WTC11 (cell line): Measurements from ENCODE around the gene LMO1. TPM values are rescaled to one million over a fixed set of nuclear protein-coding genes. Genes with fewer than 3 reads are reported as not detected.

Experiments used
- ATAC-seq: fragments of 200-7000 bp; cut with Tn5 transposase; 2 replicates; pipeline ENCODE4 v1.10.0; 2021; ENCODE audit warnings: mild to moderate bottlenecking, moderate library complexity
- CTCF ChIA-PET: fragments of 300-600 bp; sonication (Branson Sonifier 250); formaldehyde crosslinking; loops from one replicate; lab custom pipeline; 2021; ENCODE audit warnings: antibody characterized with exemption; lab: Charles Lee
- POLR2A ChIA-PET: fragments of 350-600 bp; sonication (Branson Sonifier 250); formaldehyde crosslinking; loops from one replicate; lab custom pipeline; 2021; ENCODE audit warnings: antibody characterized with exemption; lab: Charles Lee
- DNase-seq: peaks from one replicate; pipeline ENCODE4 v3.0.0; 2021; ENCODE audit warnings: low spot score
- H3K27ac Mint-ChIP-seq: 2 replicates; pipeline ENCODE4 v1.8.0; 2021; ENCODE audit warnings: mixed read lengths
- H3K27me3 Mint-ChIP-seq: 2 replicates; pipeline ENCODE4 v1.8.0; 2021; ENCODE audit warnings: low read depth, mild to moderate bottlenecking, moderate library complexity, mixed read lengths
- H3K36me3 Mint-ChIP-seq: 2 replicates; pipeline ENCODE4 v1.8.0; 2021; ENCODE audit warnings: mixed read lengths
- H3K4me1 Mint-ChIP-seq: 2 replicates; pipeline ENCODE4 v1.8.0; 2022; ENCODE audit warnings: mixed read lengths
- H3K4me3 Mint-ChIP-seq: 2 replicates; pipeline ENCODE4 v1.8.0; 2021; ENCODE audit warnings: mild to moderate bottlenecking, moderate library complexity, mixed read lengths
- H3K9me3 Mint-ChIP-seq: 2 replicates; pipeline ENCODE4 v1.8.0; 2021; ENCODE audit warnings: mixed read lengths
- CBFB ChIP-seq: sonication (generic); formaldehyde crosslinking; IDR thresholded peaks from 2 replicates; pipeline ENCODE4 v1.8.1; 2022; ENCODE audit warnings: mild to moderate bottlenecking, low read depth, missing genetic modification reagents
- E2F5 ChIP-seq: sonication (generic); formaldehyde crosslinking; IDR thresholded peaks from 2 replicates; pipeline ENCODE4 v1.8.1; 2022; ENCODE audit warnings: mild to moderate bottlenecking, moderate library complexity, missing genetic modification reagents
- ERG ChIP-seq: fragments of 250-450 bp; sonication (Bioruptor Pico); IDR thresholded peaks from 2 replicates; pipeline ENCODE4 v1.8.0; 2021; ENCODE audit warnings: mild to moderate bottlenecking
- ETV6 ChIP-seq: sonication (generic); formaldehyde crosslinking; IDR thresholded peaks from 2 replicates; pipeline ENCODE4 v1.8.1; 2022; ENCODE audit warnings: mild to moderate bottlenecking, missing genetic modification reagents
- FOXP1 ChIP-seq: sonication (generic); formaldehyde crosslinking; IDR thresholded peaks from 2 replicates; pipeline ENCODE4 v1.8.0; 2022; ENCODE audit warnings: missing genetic modification reagents, mild to moderate bottlenecking, moderate library complexity, borderline replicate concordance
- JAZF1 ChIP-seq: fragments of 250-450 bp; sonication (Bioruptor Pico); IDR thresholded peaks from 2 replicates; pipeline ENCODE4 v1.9.0; 2021; ENCODE audit warnings: moderate library complexity, mild to moderate bottlenecking, inconsistent platforms
- KAT7 ChIP-seq: sonication (generic); formaldehyde crosslinking; IDR thresholded peaks from 2 replicates; pipeline ENCODE4 v1.8.1; 2023; ENCODE audit warnings: missing genetic modification reagents, mild to moderate bottlenecking, borderline replicate concordance
- MXD4 ChIP-seq: fragments of 250-450 bp; sonication (Bioruptor Pico); IDR thresholded peaks from 2 replicates; pipeline ENCODE4 v1.8.0; 2021; ENCODE audit warnings: mild to moderate bottlenecking, moderate library complexity, borderline replicate concordance
- MYBL2 ChIP-seq: sonication (generic); formaldehyde crosslinking; IDR thresholded peaks from 2 replicates; pipeline ENCODE4 v1.8.1; 2023; ENCODE audit warnings: mild to moderate bottlenecking, moderate library complexity, missing genetic modification reagents
- NFATC4 ChIP-seq: fragments of 250-450 bp; sonication (Bioruptor Pico); IDR thresholded peaks from 2 replicates; pipeline ENCODE4 v1.9.0; 2021; ENCODE audit warnings: mild to moderate bottlenecking
- NFE2L1 ChIP-seq: sonication (generic); formaldehyde crosslinking; IDR thresholded peaks from 2 replicates; pipeline ENCODE4 v1.8.1; 2023; ENCODE audit warnings: missing genetic modification reagents
- NR1H2 ChIP-seq: sonication (generic); formaldehyde crosslinking; IDR thresholded peaks from 2 replicates; pipeline ENCODE4 v1.9.0; 2021; ENCODE audit warnings: mild to moderate bottlenecking, moderate library complexity, missing genetic modification reagents
- NR3C1 ChIP-seq: sonication (generic); formaldehyde crosslinking; conservative IDR thresholded peaks from 2 replicates; pipeline ENCODE4 v1.8.1; 2023; ENCODE audit warnings: low read depth, mild to moderate bottlenecking, missing genetic modification reagents
- PRRX2 ChIP-seq: fragments of 250-450 bp; sonication (Bioruptor Pico); IDR thresholded peaks from 2 replicates; pipeline ENCODE4 v1.8.0; 2021; ENCODE audit warnings: mild to moderate bottlenecking
- SOX15 ChIP-seq: fragments of 250-450 bp; sonication (Bioruptor Pico); IDR thresholded peaks from 2 replicates; pipeline ENCODE4 v1.9.0; 2021; ENCODE audit warnings: mild to moderate bottlenecking
- SP1 ChIP-seq: sonication (generic); formaldehyde crosslinking; conservative IDR thresholded peaks from 2 replicates; pipeline ENCODE4 v1.8.1; 2022; ENCODE audit warnings: missing genetic modification reagents
- TCF7 ChIP-seq: sonication (generic); formaldehyde crosslinking; IDR thresholded peaks from 2 replicates; pipeline ENCODE4 v1.8.0; 2022; ENCODE audit warnings: mild to moderate bottlenecking, low read depth, missing genetic modification reagents, moderate library complexity
- ZMAT4 ChIP-seq: fragments of 250-450 bp; sonication (Bioruptor Pico); IDR thresholded peaks from 2 replicates; pipeline ENCODE4 v1.9.0; 2021; ENCODE audit warnings: mild to moderate bottlenecking
- ZNF138 ChIP-seq: sonication (generic); formaldehyde crosslinking; conservative IDR thresholded peaks from 2 replicates; pipeline ENCODE4 v1.8.1; 2022; ENCODE audit warnings: mild to moderate bottlenecking, moderate library complexity, missing genetic modification reagents
- ZNF232 ChIP-seq: sonication (generic); formaldehyde crosslinking; IDR thresholded peaks from 2 replicates; pipeline ENCODE4 v1.8.0; 2022; ENCODE audit warnings: mild to moderate bottlenecking, missing genetic modification reagents
- ZNF263 ChIP-seq: sonication (generic); formaldehyde crosslinking; IDR thresholded peaks from 2 replicates; pipeline ENCODE4 v1.8.1; 2022; ENCODE audit warnings: low read depth, mild to moderate bottlenecking, moderate library complexity, missing genetic modification reagents
- ZNF416 ChIP-seq: fragments of 250-450 bp; sonication (Bioruptor Pico); IDR thresholded peaks from 2 replicates; pipeline ENCODE4 v1.9.0; 2021; ENCODE audit warnings: mild to moderate bottlenecking, inconsistent platforms
- ZNF423 ChIP-seq: fragments of 250-450 bp; sonication (Bioruptor Pico); IDR thresholded peaks from 2 replicates; pipeline ENCODE4 v2.1.2; 2022; ENCODE audit warnings: mild to moderate bottlenecking, moderate library complexity
- total RNA-seq: library from RNA; stranded (reverse); gene quantifications from 3 replicates; pipeline ENCODE4 v1.2.3, GENCODE V29; 2021
- TF ChIP-seq, protein P1 (sequence below): fragments of 250-450 bp; sonication (Bioruptor Pico); IDR thresholded peaks from 2 replicates; pipeline ENCODE4 v1.9.0; 2021; ENCODE audit warnings: mild to moderate bottlenecking
- TF ChIP-seq, protein P2 (sequence below): fragments of 250-450 bp; sonication (Bioruptor Pico); IDR thresholded peaks from 2 replicates; pipeline ENCODE4 v1.9.0; 2021; ENCODE audit warnings: moderate library complexity, mild to moderate bottlenecking, inconsistent platforms, borderline replicate concordance

The LMO1 gene
- total RNA-seq, 1 experiment from 2014 or later, result 0.44 TPM

- TF ChIP-seq FOXP1 (CRISPR knock-in tag) (no peak), NR1H2 (CRISPR knock-in tag) (no peak)
These were observed 39.0 kb downstream of the LMO1 start (continued) for GRCh38 chr11:8224711-8225110.

DNA sequence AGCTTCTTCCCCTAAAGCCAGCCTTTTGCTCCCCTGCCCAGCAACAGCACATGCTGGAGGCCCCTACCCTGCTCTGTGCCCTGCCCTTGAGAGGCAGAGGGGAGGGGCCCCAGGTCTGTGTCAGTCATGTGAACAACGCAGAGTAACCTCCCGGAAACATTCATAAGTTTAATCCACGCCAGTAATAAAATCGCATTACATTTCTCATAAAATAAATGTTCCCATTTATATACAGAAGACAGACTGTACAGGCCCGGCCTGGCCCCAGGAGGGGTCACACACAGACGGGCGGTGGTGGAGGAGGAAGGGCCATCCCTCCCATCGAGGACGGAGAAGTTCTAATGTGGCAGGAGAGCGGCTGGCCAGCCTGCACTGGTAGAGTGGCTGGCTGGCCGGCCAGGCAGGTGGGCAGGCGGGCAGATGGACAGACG is 39.5 kb downstream of the LMO1 start:
- H3K27me3 Mint-ChIP-seq, result peaks cover 3% of the 10 kb centered on the region; the same call in 1 of the 2 replicates
- H3K4me1 Mint-ChIP-seq, result peaks cover 16% of the 10 kb centered on the region
- POLR2A ChIA-PET, result interaction anchor here (0.6 kb wide), 1 partner anchor 96 kb away, joined by 3 read pairs; no protein-coding TSS in a partner anchor

DNA sequence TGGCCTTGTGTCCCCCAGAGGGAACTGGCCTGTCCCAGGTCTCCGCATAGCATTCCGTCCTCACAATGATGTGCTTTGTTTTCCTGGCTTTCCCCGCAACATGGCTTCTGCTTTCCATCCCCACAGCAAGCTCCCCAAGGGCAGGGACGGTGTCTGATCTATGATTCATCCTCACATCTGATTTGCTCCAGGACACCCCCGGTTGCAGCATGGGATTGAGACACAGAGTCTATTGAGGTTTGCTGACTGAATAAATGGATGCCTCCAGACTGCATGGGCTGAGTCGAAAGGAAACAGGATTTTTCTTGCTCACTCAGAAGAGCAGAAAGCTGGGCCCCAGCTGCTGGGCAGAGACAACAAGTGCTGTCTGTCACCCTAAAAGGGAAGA is 40.2 kb downstream of the LMO1 start:
- H3K4me1 Mint-ChIP-seq, result peaks cover 19% of the 10 kb centered on the region
- H3K4me3 Mint-ChIP-seq, result no peak overlapping the region
- ATAC-seq (no peak), DNase-seq (no peak)
- no peaks in the 10 kb centered on the region for H3K9me3 Mint-ChIP-seq
- H3K36me3 Mint-ChIP-seq, result no peaks in the 10 kb centered on the region
- CTCF ChIA-PET, result interaction anchor here (1.4 to 6.5 kb wide), 3 partner anchors 21 to 343 kb away, joined by 3 to 60 read pairs (median 3); partner anchors contain the start of gene LMO1
- H3K27me3 Mint-ChIP-seq, result peaks cover under 1% of the 10 kb centered on the region; the same call in 1 of the 2 replicates
- H3K27ac Mint-ChIP-seq, result no peak overlapping the region
- POLR2A ChIA-PET, result interaction anchor here (0.6 kb wide), 1 partner anchor 95 kb away, joined by 3 read pairs; no protein-coding TSS in a partner anchor
- TF ChIP-seq ZNF423 (CRISPR knock-in tag) (no peak), ZMAT4 (CRISPR knock-in tag) (no peak), ZNF232 (CRISPR knock-in tag) (no peak), PRRX2 (CRISPR knock-in tag) (no peak), NFE2L1 (CRISPR knock-in tag) (no peak), SP1 (CRISPR knock-in tag) (no peak), E2F5 (CRISPR knock-in tag) (no peak), ERG (CRISPR knock-in tag) (no peak), NFATC4 (no peak), ETV6 (CRISPR knock-in tag) (no peak), CBFB (CRISPR knock-in tag) (no peak), NR3C1 (CRISPR knock-in tag) (no peak)
- TF ChIP-seq, protein P1, sequence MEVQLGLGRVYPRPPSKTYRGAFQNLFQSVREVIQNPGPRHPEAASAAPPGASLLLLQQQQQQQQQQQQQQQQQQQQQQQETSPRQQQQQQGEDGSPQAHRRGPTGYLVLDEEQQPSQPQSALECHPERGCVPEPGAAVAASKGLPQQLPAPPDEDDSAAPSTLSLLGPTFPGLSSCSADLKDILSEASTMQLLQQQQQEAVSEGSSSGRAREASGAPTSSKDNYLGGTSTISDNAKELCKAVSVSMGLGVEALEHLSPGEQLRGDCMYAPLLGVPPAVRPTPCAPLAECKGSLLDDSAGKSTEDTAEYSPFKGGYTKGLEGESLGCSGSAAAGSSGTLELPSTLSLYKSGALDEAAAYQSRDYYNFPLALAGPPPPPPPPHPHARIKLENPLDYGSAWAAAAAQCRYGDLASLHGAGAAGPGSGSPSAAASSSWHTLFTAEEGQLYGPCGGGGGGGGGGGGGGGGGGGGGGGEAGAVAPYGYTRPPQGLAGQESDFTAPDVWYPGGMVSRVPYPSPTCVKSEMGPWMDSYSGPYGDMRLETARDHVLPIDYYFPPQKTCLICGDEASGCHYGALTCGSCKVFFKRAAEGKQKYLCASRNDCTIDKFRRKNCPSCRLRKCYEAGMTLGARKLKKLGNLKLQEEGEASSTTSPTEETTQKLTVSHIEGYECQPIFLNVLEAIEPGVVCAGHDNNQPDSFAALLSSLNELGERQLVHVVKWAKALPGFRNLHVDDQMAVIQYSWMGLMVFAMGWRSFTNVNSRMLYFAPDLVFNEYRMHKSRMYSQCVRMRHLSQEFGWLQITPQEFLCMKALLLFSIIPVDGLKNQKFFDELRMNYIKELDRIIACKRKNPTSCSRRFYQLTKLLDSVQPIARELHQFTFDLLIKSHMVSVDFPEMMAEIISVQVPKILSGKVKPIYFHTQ (CRISPR knock-in tag), result no peak

More for the DNA sequence above, 39.5 kb downstream of the LMO1 start:
- H3K4me3 Mint-ChIP-seq, result no peak overlapping the region
- DNase-seq, result no peak
- CTCF ChIA-PET, result interaction anchor here (1.4 to 6.5 kb wide), 4 partner anchors 22 to 40 kb away, joined by 3 to 60 read pairs (median 4); partner anchors contain the start of gene LMO1
- no peaks in the 10 kb centered on the region for H3K36me3 Mint-ChIP-seq
- H3K27ac Mint-ChIP-seq, result no peak overlapping the region
- TF ChIP-seq E2F5 (CRISPR knock-in tag), result no peak
- TF ChIP-seq ZNF416 (CRISPR knock-in tag), result no peak
- TF ChIP-seq NR1H2 (CRISPR knock-in tag), result no peak
- no peak for TF ChIP-seq KAT7 (CRISPR knock-in tag)
- no peak for TF ChIP-seq ZNF138 (CRISPR knock-in tag)
- no peak for TF ChIP-seq ERG (CRISPR knock-in tag)
- TF ChIP-seq ZNF263 (CRISPR knock-in tag), result no peak
- TF ChIP-seq TCF7 (CRISPR knock-in tag), result no peak
- TF ChIP-seq MXD4, result no peak
- TF ChIP-seq MYBL2 (CRISPR knock-in tag), result no peak
- no peak for TF ChIP-seq SOX15
- TF ChIP-seq PRRX2 (CRISPR knock-in tag), result no peak
- no peak for TF ChIP-seq JAZF1 (CRISPR knock-in tag)
- TF ChIP-seq, protein P2, sequence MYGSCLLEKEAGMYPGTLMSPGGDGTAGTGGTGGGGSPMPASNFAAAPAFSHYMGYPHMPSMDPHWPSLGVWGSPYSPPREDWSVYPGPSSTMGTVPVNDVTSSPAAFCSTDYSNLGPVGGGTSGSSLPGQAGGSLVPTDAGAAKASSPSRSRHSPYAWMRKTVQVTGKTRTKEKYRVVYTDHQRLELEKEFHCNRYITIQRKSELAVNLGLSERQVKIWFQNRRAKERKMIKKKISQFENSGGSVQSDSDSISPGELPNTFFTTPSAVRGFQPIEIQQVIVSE (CRISPR knock-in tag), result no peak
- no peaks in the 10 kb centered on the region for H3K9me3 Mint-ChIP-seq
- ATAC-seq, result no peak
